ENCODE measurements around the gene ZFYVE28. TPM values are rescaled to one million over a fixed set of nuclear protein-coding genes. Genes with fewer than 3 reads are reported as not detected.

Gene ZFYVE28
- total and polyA plus RNA-seq, 10 of the 15 experiments (the other 5 are each of a cell fraction or from before 2014, with no cell fraction given), result 0.06 to 1.9 (median 0.22) TPM; not detected in 1

GRCh38 chr4:2343476-2343875, 75.0 kb downstream of the ZFYVE28 start:
- Histone ChIP-seq H3K79me2 (ENCODE audit: control insufficient read depth, insufficient read depth, low read length) (no peaks in the 10 kb centered on the region), H3K9ac (ENCODE audit: control insufficient read depth, insufficient read depth, low read length) (no peak overlapping the region), H3K4me2 (ENCODE audit: control insufficient read depth, insufficient read depth) (no peak overlapping the region), H3K27me3 (replicated peaks in 1 of 2; ENCODE audit: control insufficient read depth in 2 of 2, insufficient read depth in 2 of 2, low read length in 1 of 2) (0 out of 4 replicates have a peak, but pooled peaks cover 0 to 2% of the 10 kb centered on the region in 2 experiments), H3K4me3 (no peak overlapping the region), H3K36me3 (ENCODE audit: control insufficient read depth in 2 of 2, insufficient read depth in 2 of 2, low read length in 1 of 2) (no peaks in the 10 kb centered on the region), H3K27ac (ENCODE audit: control insufficient read depth, insufficient read depth) (no peak overlapping the region), H3K4me1 (ENCODE audit: control insufficient read depth, insufficient read depth, low read length) (no peaks in the 10 kb centered on the region), H4K20me1 (ENCODE audit: control insufficient read depth, insufficient read depth) (no peaks in the 10 kb centered on the region), H2AFZ (ENCODE audit: control insufficient read depth, low read depth, low read length) (no peak overlapping the region), H3K9me3 (replicated peaks; ENCODE audit: control insufficient read depth, insufficient read depth, low read length) (no peaks in the 10 kb centered on the region)
- ATAC-seq, result no peak
- RAD21 ChIA-PET (ENCODE audit: unreplicated experiment), result no interaction called here
- POLR2A ChIA-PET, result no interaction called here
- intact Hi-C loops (cut with micrococcal nuclease; ENCODE audit: unreplicated experiment), result no loop called here
- no peak for DNase-seq (ENCODE audit: low read depth, low spot score)
- in situ Hi-C loops (cut with MboI), result no loop called here
- SMC1A ChIA-PET (ENCODE audit: uncharacterized antibody, unreplicated experiment), result interaction anchor here (1.2 kb wide), 1 partner anchor 123 kb away, joined by 3 read pairs; no protein-coding TSS in a partner anchor
- 42% methylated on average over 2 of the region's 2 CpGs for WGBS (ENCODE audit: insufficient coverage, insufficient replicate concordance, low lambda C conversion rate, missing lambda C conversion rate)
- BruUV-seq (replicated peaks), result no TSS peak
- CTCF ChIA-PET, result interaction anchor here (0.9 kb wide), 1 partner anchor 123 kb away, joined by 4 read pairs; no protein-coding TSS in a partner anchor
- no peak for FAIRE-seq
- TF ChIP-seq TAF1 (IDR thresholded peaks at IDR 0.05; ENCODE audit: borderline replicate concordance, low read depth, low read length) (no peak), CREM (IDR thresholded peaks at IDR 0.05; ENCODE audit: low read depth) (no peak), NRF1 (conservative IDR thresholded peaks at IDR 0.05; ENCODE audit: low read depth, low read length) (no peak), MYC (IDR thresholded peaks at IDR 0.05; ENCODE audit: insufficient read depth, insufficient read length, insufficient replicate concordance, low read length, severe bottlenecking) (no peak), SMARCA5 (IDR thresholded peaks at IDR 0.05) (no peak), STAT3 (IDR thresholded peaks at IDR 0.05; ENCODE audit: low read depth, low read length) (no peak), NFIC (IDR thresholded peaks at IDR 0.05; ENCODE audit: low read depth, low read length) (no peak), TCF12 (IDR thresholded peaks at IDR 0.05; ENCODE audit: low read depth, low read length) (no peak), RELA (IDR thresholded peaks at IDR 0.05; ENCODE audit: borderline replicate concordance, partially characterized antibody) (no peak), KLF5 (IDR thresholded peaks at IDR 0.05; ENCODE audit: partially characterized antibody) (no peak), PML (IDR thresholded peaks at IDR 0.05; ENCODE audit: low read length) (no peak)
- TF ChIP-seq, protein P1, sequence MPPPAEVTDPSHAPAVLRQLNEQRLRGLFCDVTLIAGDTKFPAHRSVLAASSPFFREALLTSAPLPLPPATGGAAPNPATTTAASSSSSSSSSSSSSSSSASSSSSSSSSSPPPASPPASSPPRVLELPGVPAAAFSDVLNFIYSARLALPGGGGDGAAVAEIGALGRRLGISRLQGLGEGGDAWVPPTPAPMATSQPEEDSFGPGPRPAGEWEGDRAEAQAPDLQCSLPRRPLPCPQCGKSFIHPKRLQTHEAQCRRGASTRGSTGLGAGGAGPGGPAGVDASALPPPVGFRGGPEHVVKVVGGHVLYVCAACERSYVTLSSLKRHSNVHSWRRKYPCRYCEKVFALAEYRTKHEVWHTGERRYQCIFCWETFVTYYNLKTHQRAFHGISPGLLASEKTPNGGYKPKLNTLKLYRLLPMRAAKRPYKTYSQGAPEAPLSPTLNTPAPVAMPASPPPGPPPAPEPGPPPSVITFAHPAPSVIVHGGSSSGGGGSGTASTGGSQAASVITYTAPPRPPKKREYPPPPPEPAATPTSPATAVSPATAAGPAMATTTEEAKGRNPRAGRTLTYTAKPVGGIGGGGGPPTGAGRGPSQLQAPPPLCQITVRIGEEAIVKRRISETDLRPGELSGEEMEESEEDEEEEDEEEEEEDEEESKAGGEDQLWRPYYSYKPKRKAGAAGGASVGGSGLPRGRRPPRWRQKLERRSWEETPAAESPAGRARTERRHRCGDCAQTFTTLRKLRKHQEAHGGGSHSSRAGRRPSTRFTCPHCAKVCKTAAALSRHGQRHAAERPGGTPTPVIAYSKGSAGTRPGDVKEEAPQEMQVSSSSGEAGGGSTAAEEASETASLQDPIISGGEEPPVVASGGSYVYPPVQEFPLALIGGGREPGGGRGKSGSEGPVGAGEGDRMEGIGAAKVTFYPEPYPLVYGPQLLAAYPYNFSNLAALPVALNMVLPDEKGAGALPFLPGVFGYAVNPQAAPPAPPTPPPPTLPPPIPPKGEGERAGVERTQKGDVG (CRISPR knock-in tag; IDR thresholded peaks at IDR 0.05), result no peak
- TF ChIP-seq, protein P2, sequence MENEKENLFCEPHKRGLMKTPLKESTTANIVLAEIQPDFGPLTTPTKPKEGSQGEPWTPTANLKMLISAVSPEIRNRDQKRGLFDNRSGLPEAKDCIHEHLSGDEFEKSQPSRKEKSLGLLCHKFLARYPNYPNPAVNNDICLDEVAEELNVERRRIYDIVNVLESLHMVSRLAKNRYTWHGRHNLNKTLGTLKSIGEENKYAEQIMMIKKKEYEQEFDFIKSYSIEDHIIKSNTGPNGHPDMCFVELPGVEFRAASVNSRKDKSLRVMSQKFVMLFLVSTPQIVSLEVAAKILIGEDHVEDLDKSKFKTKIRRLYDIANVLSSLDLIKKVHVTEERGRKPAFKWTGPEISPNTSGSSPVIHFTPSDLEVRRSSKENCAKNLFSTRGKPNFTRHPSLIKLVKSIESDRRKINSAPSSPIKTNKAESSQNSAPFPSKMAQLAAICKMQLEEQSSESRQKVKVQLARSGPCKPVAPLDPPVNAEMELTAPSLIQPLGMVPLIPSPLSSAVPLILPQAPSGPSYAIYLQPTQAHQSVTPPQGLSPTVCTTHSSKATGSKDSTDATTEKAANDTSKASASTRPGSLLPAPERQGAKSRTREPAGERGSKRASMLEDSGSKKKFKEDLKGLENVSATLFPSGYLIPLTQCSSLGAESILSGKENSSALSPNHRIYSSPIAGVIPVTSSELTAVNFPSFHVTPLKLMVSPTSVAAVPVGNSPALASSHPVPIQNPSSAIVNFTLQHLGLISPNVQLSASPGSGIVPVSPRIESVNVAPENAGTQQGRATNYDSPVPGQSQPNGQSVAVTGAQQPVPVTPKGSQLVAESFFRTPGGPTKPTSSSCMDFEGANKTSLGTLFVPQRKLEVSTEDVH (IDR thresholded peaks at IDR 0.05; ENCODE audit: low read depth, partially characterized antibody), result no peak
- TF ChIP-seq, protein P3, sequence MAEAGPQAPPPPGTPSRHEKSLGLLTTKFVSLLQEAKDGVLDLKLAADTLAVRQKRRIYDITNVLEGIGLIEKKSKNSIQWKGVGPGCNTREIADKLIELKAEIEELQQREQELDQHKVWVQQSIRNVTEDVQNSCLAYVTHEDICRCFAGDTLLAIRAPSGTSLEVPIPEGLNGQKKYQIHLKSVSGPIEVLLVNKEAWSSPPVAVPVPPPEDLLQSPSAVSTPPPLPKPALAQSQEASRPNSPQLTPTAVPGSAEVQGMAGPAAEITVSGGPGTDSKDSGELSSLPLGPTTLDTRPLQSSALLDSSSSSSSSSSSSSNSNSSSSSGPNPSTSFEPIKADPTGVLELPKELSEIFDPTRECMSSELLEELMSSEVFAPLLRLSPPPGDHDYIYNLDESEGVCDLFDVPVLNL (IDR thresholded peaks at IDR 0.05; ENCODE audit: low read depth, low read length), result no peak

All from GM12878 (cell line).